Measurements from ENCODE around the gene GHRL.

GHRL gene

GRCh38 chr3:10278501-10278900 is 14.2 kb downstream of the GHRL start:
- H2BK12ac ChIP-seq (ENCODE audit: low read length in 2 of 2): no peak overlapping the region
- no peak overlapping the region for H3K4me3 ChIP-seq (ENCODE audit: insufficient read depth in 1 of 2, low read depth in 1 of 2, low read length in 2 of 2)
- peaks cover 36% of the 10 kb centered on the region for H3K79me1 ChIP-seq (replicated peaks; ENCODE audit: low read length, poor library complexity, severe bottlenecking)
- no peak overlapping the region for H2BK5ac ChIP-seq (ENCODE audit: low read depth, low read length, poor library complexity, severe bottlenecking)
- WGBS: 100% methylated on average over 1 of the region's 1 CpG
- H2AK5ac ChIP-seq (ENCODE audit: low read length, severe bottlenecking): no peak overlapping the region
- H2BK15ac ChIP-seq (ENCODE audit: low read depth, poor library complexity, severe bottlenecking): no peak overlapping the region
- H3K9me3 ChIP-seq (ENCODE audit: control insufficient read depth, low read length): no peaks in the 10 kb centered on the region
- H3K18ac ChIP-seq (ENCODE audit: low read depth in 1 of 2, low read length in 2 of 2): no peak overlapping the region
- no peak overlapping the region for H3K14ac ChIP-seq (ENCODE audit: low read length in 2 of 2)
- no peak overlapping the region for H2BK120ac ChIP-seq (ENCODE audit: low read depth, low read length)
- H4K8ac ChIP-seq (ENCODE audit: low read length): no peak overlapping the region
- H3K4me1 ChIP-seq (ENCODE audit: control insufficient read depth, insufficient read depth, low read depth, low read length): peaks cover 2% of the 10 kb centered on the region
- H3K23ac ChIP-seq (ENCODE audit: low read length in 2 of 2): no peak overlapping the region
- no peak overlapping the region for H4K91ac ChIP-seq (ENCODE audit: low read length)
- no peak overlapping the region for H2AFZ ChIP-seq (ENCODE audit: low read depth, low read length)
- no peak overlapping the region for H3K4me2 ChIP-seq (ENCODE audit: low read length, poor library complexity, severe bottlenecking)
- H3K27me3 ChIP-seq (ENCODE audit: control insufficient read depth in 1 of 2, insufficient read depth in 1 of 2, low read length in 2 of 2): no peaks in the 10 kb centered on the region
- H3K9ac ChIP-seq (ENCODE audit: low read length): no peak overlapping the region
- H3K27ac ChIP-seq (ENCODE audit: low read length, poor library complexity, severe bottlenecking): no peak overlapping the region
- no peak for DNase-seq
- H3K36me3 ChIP-seq (ENCODE audit: control insufficient read depth in 1 of 2, insufficient read depth in 2 of 2, low read depth in 1 of 2, low read length in 2 of 2): peaks cover 49 to 63% of the 10 kb centered on the region in 2 experiments
- no peak overlapping the region for H3K4ac ChIP-seq (ENCODE audit: low read depth in 1 of 2, low read length in 2 of 2)

- Histone ChIP-seq H3K4me3 (ENCODE audit: insufficient read depth in 1 of 2, low read depth in 1 of 2, low read length in 2 of 2) (peak overlapping the region in 1 of 2 experiments; percentile 35), H2BK12ac (ENCODE audit: low read length in 2 of 2) (no peak overlapping the region), H3K79me1 (replicated peaks; ENCODE audit: low read length, poor library complexity, severe bottlenecking) (peaks cover 36% of the 10 kb centered on the region), H2BK5ac (ENCODE audit: low read depth, low read length, poor library complexity, severe bottlenecking) (no peak overlapping the region), H3K4me1 (ENCODE audit: control insufficient read depth, insufficient read depth, low read depth, low read length) (peaks cover 5% of the 10 kb centered on the region), H4K8ac (ENCODE audit: low read length) (no peak overlapping the region), H3K36me3 (ENCODE audit: control insufficient read depth in 1 of 2, insufficient read depth in 2 of 2, low read depth in 1 of 2, low read length in 2 of 2) (peaks cover 53 to 66% of the 10 kb centered on the region in 2 experiments), H2AK5ac (ENCODE audit: low read length, severe bottlenecking) (no peak overlapping the region), H2BK15ac (ENCODE audit: low read depth, poor library complexity, severe bottlenecking) (no peak overlapping the region), H2AFZ (ENCODE audit: low read depth, low read length) (no peak overlapping the region), H3K18ac (ENCODE audit: low read depth in 1 of 2, low read length in 2 of 2) (no peak overlapping the region), H4K91ac (ENCODE audit: low read length) (no peak overlapping the region), H3K9me3 (ENCODE audit: control insufficient read depth, low read length) (no peaks in the 10 kb centered on the region), H3K4me2 (ENCODE audit: low read length, poor library complexity, severe bottlenecking) (no peak overlapping the region), H3K4ac (ENCODE audit: low read depth in 1 of 2, low read length in 2 of 2) (peak overlapping the region in 1 of 2 experiments; percentile 15), H3K9ac (ENCODE audit: low read length) (no peak overlapping the region), H3K23ac (ENCODE audit: low read length in 2 of 2) (no peak overlapping the region), H3K14ac (ENCODE audit: low read length in 2 of 2) (no peak overlapping the region), H3K27ac (ENCODE audit: low read length, poor library complexity, severe bottlenecking) (no peak overlapping the region), H3K27me3 (ENCODE audit: control insufficient read depth in 1 of 2, insufficient read depth in 1 of 2, low read length in 2 of 2) (no peaks in the 10 kb centered on the region), H2BK120ac (ENCODE audit: low read depth, low read length) (no peak overlapping the region)
- WGBS: 76% methylated on average over 3 of the region's 3 CpGs
- no peak for DNase-seq
These were observed 15.6 kb downstream of the GHRL start for GRCh38 chr3:10277115-10277625.

DNA sequence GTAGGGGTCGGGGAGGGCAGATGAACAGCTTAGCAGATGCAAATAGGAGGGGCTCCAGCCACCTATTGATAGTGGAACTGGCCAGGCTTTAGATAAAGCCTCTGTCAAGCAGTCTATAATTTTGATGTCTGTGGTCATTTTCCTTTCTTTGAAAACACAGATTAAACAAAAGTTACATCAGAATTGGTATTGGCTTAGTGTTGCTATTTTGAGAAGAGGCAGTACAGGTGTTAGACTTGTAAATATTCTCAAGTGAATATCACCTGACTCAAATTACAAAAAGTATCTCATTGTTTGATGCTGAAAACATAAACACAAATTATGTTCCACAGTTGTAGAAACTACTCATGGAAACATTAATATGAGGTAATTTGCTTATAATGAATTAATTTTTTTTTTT is 18.1 kb downstream of the GHRL start:
- WGBS: 94% methylated on average over 1 of the region's 1 CpG
- no peak for DNase-seq
- H3K4me2 ChIP-seq (ENCODE audit: low read length, poor library complexity, severe bottlenecking): no peak overlapping the region

DNA sequence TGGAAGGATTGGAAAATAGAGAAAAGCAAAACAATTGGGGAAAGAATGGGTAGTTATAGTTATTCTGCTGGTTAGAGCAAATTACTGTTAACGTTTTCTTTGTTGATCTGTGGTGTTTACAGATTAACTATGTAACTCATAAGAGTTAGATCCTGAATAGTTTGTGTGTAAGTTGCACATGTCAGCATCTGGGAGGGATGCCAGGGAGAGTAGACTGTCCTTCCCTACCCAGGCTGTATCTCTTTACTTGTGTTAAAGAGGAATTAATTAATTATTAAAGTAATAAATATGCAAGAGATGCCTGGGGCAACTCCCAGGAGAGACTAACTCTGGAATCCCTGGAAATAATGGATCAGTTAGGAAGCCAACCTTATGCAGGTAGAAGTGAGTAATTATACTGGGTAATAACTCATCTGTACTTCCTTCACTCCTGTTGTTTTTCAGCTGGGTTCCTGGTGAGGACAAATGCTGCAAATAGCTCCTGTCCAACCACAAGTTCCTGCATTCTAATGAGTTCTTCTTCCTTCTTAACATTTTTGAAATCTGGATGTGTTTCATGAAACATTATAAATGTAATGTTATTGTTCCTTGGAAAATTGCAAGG is 18.9 kb downstream of the GHRL start:
- Histone ChIP-seq H3K27me3 (ENCODE audit: control insufficient read depth in 1 of 2, insufficient read depth in 1 of 2, low read length in 2 of 2) (no peaks in the 10 kb centered on the region), H3K36me3 (ENCODE audit: control insufficient read depth in 1 of 2, insufficient read depth in 2 of 2, low read depth in 1 of 2, low read length in 2 of 2) (peaks cover 59 to 67% of the 10 kb centered on the region in 2 experiments)

More for the DNA sequence above, 18.1 kb downstream of the GHRL start:
- Histone ChIP-seq H2AK5ac (ENCODE audit: low read length, severe bottlenecking) (no peak overlapping the region), H2BK5ac (ENCODE audit: low read depth, low read length, poor library complexity, severe bottlenecking) (no peak overlapping the region), H3K9me3 (ENCODE audit: control insufficient read depth, low read length) (no peaks in the 10 kb centered on the region), H3K27ac (ENCODE audit: low read length, poor library complexity, severe bottlenecking) (no peak overlapping the region), H2BK120ac (ENCODE audit: low read depth, low read length) (no peak overlapping the region), H3K79me1 (replicated peaks; ENCODE audit: low read length, poor library complexity, severe bottlenecking) (peaks cover 41% of the 10 kb centered on the region), H2AFZ (ENCODE audit: low read depth, low read length) (no peak overlapping the region), H3K23ac (ENCODE audit: low read length in 2 of 2) (no peak overlapping the region), H4K91ac (ENCODE audit: low read length) (no peak overlapping the region), H3K4me3 (ENCODE audit: insufficient read depth in 1 of 2, low read depth in 1 of 2, low read length in 2 of 2) (no peak overlapping the region), H3K27me3 (ENCODE audit: control insufficient read depth in 1 of 2, insufficient read depth in 1 of 2, low read length in 2 of 2) (no peaks in the 10 kb centered on the region), H2BK12ac (ENCODE audit: low read length in 2 of 2) (no peak overlapping the region), H3K18ac (ENCODE audit: low read depth in 1 of 2, low read length in 2 of 2) (no peak overlapping the region), H4K8ac (ENCODE audit: low read length) (no peak overlapping the region), H3K4ac (ENCODE audit: low read depth in 1 of 2, low read length in 2 of 2) (no peak overlapping the region), H3K4me1 (ENCODE audit: control insufficient read depth, insufficient read depth, low read depth, low read length) (peaks cover 5% of the 10 kb centered on the region), H2BK15ac (ENCODE audit: low read depth, poor library complexity, severe bottlenecking) (no peak overlapping the region), H3K9ac (ENCODE audit: low read length) (no peak overlapping the region), H3K36me3 (ENCODE audit: control insufficient read depth in 1 of 2, insufficient read depth in 2 of 2, low read depth in 1 of 2, low read length in 2 of 2) (peaks cover 62 to 68% of the 10 kb centered on the region in 2 experiments), H3K14ac (ENCODE audit: low read length in 2 of 2) (no peak overlapping the region)

More for the DNA sequence above, 18.9 kb downstream of the GHRL start:
- Histone ChIP-seq H3K27ac (ENCODE audit: low read length, poor library complexity, severe bottlenecking) (peak overlapping the region; percentile 19), H3K14ac (ENCODE audit: low read length in 2 of 2) (no peak overlapping the region), H4K91ac (ENCODE audit: low read length) (no peak overlapping the region), H3K9me3 (ENCODE audit: control insufficient read depth, low read length) (no peaks in the 10 kb centered on the region), H3K18ac (ENCODE audit: low read depth in 1 of 2, low read length in 2 of 2) (no peak overlapping the region), H4K8ac (ENCODE audit: low read length) (no peak overlapping the region), H2BK12ac (ENCODE audit: low read length in 2 of 2) (no peak overlapping the region), H2BK15ac (ENCODE audit: low read depth, poor library complexity, severe bottlenecking) (no peak overlapping the region), H3K4me1 (ENCODE audit: control insufficient read depth, insufficient read depth, low read depth, low read length) (peaks cover 5% of the 10 kb centered on the region), H3K4me3 (ENCODE audit: insufficient read depth in 1 of 2, low read depth in 1 of 2, low read length in 2 of 2) (no peak overlapping the region), H2AFZ (ENCODE audit: low read depth, low read length) (no peak overlapping the region), H3K9ac (ENCODE audit: low read length) (no peak overlapping the region), H2BK120ac (ENCODE audit: low read depth, low read length) (no peak overlapping the region), H3K23ac (ENCODE audit: low read length in 2 of 2) (no peak overlapping the region), H3K79me1 (replicated peaks; ENCODE audit: low read length, poor library complexity, severe bottlenecking) (peaks cover 45% of the 10 kb centered on the region), H3K4me2 (ENCODE audit: low read length, poor library complexity, severe bottlenecking) (no peak overlapping the region), H3K4ac (ENCODE audit: low read depth in 1 of 2, low read length in 2 of 2) (no peak overlapping the region), H2BK5ac (ENCODE audit: low read depth, low read length, poor library complexity, severe bottlenecking) (no peak overlapping the region), H2AK5ac (ENCODE audit: low read length, severe bottlenecking) (no peak overlapping the region)
- WGBS: 84% methylated on average over 1 of the region's 1 CpG
- peak; percentile 9 for DNase-seq
